ENCODE results near the gene PNPLA4. TPM values are rescaled to one million over a fixed set of nuclear protein-coding genes. Genes with fewer than 3 reads are reported as not detected.

PNPLA4 gene
- total RNA-seq, 2 donors from 2014 or later, result 34.0 to 52.6 TPM

DNA sequence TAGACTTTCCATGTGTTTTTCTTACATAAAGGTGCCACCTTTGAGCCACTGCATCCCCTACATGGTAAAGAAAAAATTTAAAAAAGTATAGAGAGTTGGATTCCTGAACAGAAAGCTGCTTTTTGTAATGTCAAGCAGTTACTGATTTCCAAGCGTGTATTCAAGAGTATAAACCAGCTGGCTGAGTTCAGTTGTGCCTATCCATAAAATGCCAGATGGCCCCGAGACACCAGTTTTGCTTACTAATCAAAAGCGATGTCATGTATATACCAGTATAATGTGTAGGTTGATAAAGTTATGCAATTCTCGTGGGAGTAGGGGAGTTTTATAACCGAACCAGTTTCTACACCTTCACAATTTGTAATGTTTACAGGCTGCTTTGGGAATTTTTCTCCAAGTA, 26.2 kb upstream of the PNPLA4 start:
- Histone ChIP-seq H3K27ac (no peak overlapping the region), H3K27me3 (no peaks in the 10 kb centered on the region)
- DNase-seq (ENCODE audit: low spot score), result no peak

DNA sequence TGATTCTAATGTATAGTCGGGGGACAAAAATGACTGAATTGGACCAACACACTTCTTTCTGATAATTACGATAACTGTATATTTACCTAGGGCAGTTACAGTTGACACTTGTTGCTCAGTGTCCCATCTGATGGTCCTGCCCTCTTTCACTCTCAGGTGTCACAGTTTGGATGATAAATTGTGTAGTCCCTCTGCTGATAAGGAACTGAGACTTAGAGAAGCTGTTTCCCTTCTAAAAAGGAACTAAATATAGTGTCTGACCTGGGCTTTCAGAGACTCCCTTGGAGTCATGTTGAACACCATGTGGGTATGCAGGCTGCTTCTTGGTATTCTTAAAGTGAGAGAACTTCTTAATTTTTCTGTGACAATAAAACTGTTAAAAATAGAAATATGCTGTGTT, 23.7 kb upstream of the PNPLA4 start:
- no peak overlapping the region for H3K27ac ChIP-seq
- H3K9me3 ChIP-seq, result no peaks in the 10 kb centered on the region
- no peak for DNase-seq (ENCODE audit: low spot score)
- no peaks in the 10 kb centered on the region for H3K36me3 ChIP-seq
- H3K27me3 ChIP-seq, result no peaks in the 10 kb centered on the region
- TF ChIP-seq, protein P1, sequence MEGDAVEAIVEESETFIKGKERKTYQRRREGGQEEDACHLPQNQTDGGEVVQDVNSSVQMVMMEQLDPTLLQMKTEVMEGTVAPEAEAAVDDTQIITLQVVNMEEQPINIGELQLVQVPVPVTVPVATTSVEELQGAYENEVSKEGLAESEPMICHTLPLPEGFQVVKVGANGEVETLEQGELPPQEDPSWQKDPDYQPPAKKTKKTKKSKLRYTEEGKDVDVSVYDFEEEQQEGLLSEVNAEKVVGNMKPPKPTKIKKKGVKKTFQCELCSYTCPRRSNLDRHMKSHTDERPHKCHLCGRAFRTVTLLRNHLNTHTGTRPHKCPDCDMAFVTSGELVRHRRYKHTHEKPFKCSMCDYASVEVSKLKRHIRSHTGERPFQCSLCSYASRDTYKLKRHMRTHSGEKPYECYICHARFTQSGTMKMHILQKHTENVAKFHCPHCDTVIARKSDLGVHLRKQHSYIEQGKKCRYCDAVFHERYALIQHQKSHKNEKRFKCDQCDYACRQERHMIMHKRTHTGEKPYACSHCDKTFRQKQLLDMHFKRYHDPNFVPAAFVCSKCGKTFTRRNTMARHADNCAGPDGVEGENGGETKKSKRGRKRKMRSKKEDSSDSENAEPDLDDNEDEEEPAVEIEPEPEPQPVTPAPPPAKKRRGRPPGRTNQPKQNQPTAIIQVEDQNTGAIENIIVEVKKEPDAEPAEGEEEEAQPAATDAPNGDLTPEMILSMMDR (IDR thresholded peaks at IDR 0.05), result no peak
- H3K4me3 ChIP-seq, result no peak overlapping the region
- H3K4me1 ChIP-seq, result no peaks in the 10 kb centered on the region

More for the DNA sequence above, 26.2 kb upstream of the PNPLA4 start:
- Histone ChIP-seq H3K4me1 (no peaks in the 10 kb centered on the region), H3K4me3 (no peak overlapping the region), H3K9me3 (no peaks in the 10 kb centered on the region), H3K36me3 (no peaks in the 10 kb centered on the region)
- TF ChIP-seq, protein P1 (IDR thresholded peaks at IDR 0.05), result no peak

DNA sequence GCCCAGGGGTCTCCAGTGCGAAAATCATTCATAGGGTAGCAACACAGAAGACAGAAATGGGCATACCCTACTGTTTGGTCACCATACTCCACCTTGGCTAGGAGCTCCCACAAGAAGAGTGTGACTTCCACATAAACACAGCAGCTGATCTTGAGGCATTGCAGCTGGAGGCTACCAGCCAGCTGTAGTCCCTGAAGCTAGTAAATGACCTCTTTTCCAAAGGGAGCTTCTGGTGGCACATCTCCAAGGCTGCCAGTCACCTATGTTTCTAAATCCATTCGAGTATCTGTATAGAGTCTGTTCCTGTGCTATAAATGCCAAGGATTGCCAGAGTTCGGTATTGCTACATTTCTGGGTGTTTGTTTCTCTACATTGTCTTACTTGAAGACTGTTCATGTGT, 21.3 kb upstream of the PNPLA4 start:
- Histone ChIP-seq H3K27ac (no peak overlapping the region), H3K27me3 (no peaks in the 10 kb centered on the region)
- DNase-seq (ENCODE audit: low spot score), result no peak

DNA sequence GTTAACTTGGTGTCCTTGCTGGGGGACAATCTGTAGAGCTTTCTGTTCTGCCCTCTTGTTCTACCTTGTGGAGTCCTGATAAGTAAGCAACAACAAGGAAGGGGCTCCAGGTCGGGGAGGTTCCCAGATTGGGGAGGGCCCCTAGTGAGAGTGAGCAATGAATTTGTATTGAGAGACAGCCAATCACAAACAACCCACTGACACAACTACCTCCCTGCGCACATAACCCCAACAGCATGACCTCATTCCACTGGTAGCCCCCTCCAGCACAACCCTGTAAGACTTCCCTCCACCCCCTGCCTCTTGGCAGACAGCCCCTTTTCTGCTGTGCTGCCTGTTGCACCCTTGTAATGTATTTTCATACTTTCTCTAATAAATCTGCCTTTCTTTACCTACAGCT, 19.7 kb upstream of the PNPLA4 start:
- TF ChIP-seq, protein P1 (IDR thresholded peaks at IDR 0.05), result no peak
- no peaks in the 10 kb centered on the region for H3K9me3 ChIP-seq
- H3K4me3 ChIP-seq, result no peak overlapping the region

More for the DNA sequence above, 21.3 kb upstream of the PNPLA4 start:
- H3K36me3 ChIP-seq, result no peaks in the 10 kb centered on the region
- no peaks in the 10 kb centered on the region for H3K4me1 ChIP-seq
- no peaks in the 10 kb centered on the region for H3K9me3 ChIP-seq
- no peak overlapping the region for H3K4me3 ChIP-seq
- TF ChIP-seq, protein P1 (IDR thresholded peaks at IDR 0.05), result no peak

DNA sequence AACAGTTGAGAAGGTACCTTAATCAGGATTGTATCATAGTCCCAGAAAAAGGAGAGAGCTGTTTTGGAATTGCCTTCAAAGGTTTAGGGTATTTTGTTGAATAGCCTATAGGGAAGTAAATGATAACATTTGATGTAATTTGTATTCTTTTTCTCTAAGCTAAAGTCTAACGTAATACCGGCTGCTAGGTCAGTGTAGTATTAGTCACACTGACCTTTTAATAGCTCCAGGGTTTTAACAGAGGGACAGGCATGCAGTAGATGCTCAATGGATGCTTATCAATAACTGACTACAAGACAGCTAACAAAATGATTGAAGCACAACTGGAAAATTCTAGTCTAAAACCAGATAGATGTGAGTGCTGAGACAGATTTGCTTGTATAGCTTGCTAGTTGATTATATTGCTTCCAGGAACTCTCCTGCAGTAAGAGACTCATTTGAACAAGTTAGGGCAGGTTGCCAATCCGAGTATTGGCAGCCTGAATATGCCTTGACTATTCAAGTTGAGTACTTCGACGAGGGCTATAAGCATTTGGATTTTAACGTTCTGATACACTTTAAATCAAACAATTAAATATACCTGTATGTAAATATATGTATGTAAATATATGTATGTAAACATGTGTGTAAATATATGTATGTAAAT, 16.5 kb upstream of the PNPLA4 start:
- TF ChIP-seq, protein P1 (IDR thresholded peaks at IDR 0.05), result no peak
- no peak overlapping the region for H3K27ac ChIP-seq
- no peaks in the 10 kb centered on the region for H3K36me3 ChIP-seq
- no peaks in the 10 kb centered on the region for H3K9me3 ChIP-seq
- no peak for DNase-seq (ENCODE audit: low spot score)
- H3K4me1 ChIP-seq, result no peaks in the 10 kb centered on the region
- no peak overlapping the region for H3K4me3 ChIP-seq
- H3K27me3 ChIP-seq, result no peaks in the 10 kb centered on the region

More for the DNA sequence above, 19.7 kb upstream of the PNPLA4 start:
- no peaks in the 10 kb centered on the region for H3K36me3 ChIP-seq
- H3K27me3 ChIP-seq, result no peaks in the 10 kb centered on the region
- no peak for DNase-seq (ENCODE audit: low spot score)
- no peak overlapping the region for H3K27ac ChIP-seq
- H3K4me1 ChIP-seq, result no peaks in the 10 kb centered on the region

Measured in right atrium auricular region (tissue), 2 donors.